ENCODE measurements around the gene RASEF. TPM values are rescaled to one million over a fixed set of nuclear protein-coding genes. Genes with fewer than 3 reads are reported as not detected.

The RASEF gene
- total RNA-seq, 4 donors from 2014 or later = 0.40 to 9.9 (median 0.81) TPM

DNA sequence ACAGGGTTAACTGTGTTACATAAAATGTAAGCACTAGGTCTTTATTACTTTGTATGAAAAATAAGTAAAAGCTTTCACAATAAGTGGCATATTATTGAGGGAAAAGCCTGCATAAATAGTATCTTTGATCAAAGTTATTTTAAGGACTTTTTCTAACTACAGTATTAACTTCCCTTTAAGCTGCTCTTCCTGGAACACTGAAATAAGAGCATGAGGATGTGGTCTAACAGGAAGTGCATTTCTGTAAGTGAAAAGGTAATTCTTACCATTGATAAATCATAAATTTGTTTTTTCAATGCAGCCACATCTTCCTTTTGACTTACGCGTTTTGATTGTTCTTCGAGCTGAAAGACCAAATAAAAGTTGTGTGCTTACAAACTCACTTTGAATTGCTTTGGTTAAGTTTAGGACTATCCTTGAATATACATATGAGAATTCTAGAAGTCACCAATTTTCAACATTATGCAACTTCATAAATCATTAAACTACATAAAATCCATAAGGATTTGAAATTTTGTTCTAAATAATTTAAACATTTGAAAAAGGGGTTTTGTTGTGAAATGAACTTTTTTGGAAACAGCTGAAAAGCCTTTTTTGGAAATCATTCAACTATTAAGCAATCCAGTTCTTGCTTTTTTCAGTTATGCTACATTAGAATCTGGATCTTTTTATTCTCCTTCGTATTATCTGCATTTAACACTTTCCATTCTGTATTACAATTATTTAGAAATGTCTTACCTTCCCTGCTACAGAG lies 50.6 kb downstream of the RASEF start:
- intact Hi-C loops (cut with DNase I; ENCODE audit: low total_unique reads) = no loop called here
- no peak for DNase-seq
- no peak for TF ChIP-seq POLR2A (IDR thresholded peaks at IDR 0.05)
- TF ChIP-seq, protein P1, sequence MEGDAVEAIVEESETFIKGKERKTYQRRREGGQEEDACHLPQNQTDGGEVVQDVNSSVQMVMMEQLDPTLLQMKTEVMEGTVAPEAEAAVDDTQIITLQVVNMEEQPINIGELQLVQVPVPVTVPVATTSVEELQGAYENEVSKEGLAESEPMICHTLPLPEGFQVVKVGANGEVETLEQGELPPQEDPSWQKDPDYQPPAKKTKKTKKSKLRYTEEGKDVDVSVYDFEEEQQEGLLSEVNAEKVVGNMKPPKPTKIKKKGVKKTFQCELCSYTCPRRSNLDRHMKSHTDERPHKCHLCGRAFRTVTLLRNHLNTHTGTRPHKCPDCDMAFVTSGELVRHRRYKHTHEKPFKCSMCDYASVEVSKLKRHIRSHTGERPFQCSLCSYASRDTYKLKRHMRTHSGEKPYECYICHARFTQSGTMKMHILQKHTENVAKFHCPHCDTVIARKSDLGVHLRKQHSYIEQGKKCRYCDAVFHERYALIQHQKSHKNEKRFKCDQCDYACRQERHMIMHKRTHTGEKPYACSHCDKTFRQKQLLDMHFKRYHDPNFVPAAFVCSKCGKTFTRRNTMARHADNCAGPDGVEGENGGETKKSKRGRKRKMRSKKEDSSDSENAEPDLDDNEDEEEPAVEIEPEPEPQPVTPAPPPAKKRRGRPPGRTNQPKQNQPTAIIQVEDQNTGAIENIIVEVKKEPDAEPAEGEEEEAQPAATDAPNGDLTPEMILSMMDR (IDR thresholded peaks at IDR 0.05) = no peak
- Histone ChIP-seq H3K4me1 (no peaks in the 10 kb centered on the region), H3K9me3 (no peaks in the 10 kb centered on the region), H3K36me3 (no peaks in the 10 kb centered on the region), H3K27ac (no peak overlapping the region), H3K27me3 (no peaks in the 10 kb centered on the region), H3K4me3 (no peak overlapping the region)

DNA sequence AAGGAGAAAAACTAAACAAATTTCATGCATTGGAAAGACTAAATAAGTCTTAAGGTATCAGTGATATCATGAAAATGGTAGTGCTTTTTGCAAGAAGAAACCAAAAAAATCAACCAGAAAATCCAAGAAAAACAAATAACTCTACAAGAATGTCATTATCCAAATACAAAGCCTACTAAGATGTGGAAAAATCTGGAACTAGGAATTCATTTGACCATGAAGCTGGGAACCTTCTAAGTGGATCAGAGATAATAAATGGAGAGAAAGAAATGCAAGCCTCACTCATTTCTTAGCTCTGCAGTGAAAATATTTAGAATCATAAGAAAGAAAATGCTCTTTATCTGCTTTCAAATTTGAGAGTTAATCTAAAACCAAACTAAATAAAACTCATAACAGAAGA lies 51.3 kb downstream of the RASEF start:
- no peak overlapping the region for H3K4me3 ChIP-seq
- H3K36me3 ChIP-seq = no peaks in the 10 kb centered on the region
- no peaks in the 10 kb centered on the region for H3K27me3 ChIP-seq
- intact Hi-C loops (cut with DNase I; ENCODE audit: low total_unique reads) = no loop called here
- TF ChIP-seq, protein P1 (IDR thresholded peaks at IDR 0.05) = no peak
- no peak for TF ChIP-seq POLR2A (IDR thresholded peaks at IDR 0.05)
- no peak for DNase-seq
- H3K4me1 ChIP-seq = no peaks in the 10 kb centered on the region
- H3K9me3 ChIP-seq = no peaks in the 10 kb centered on the region
- no peak overlapping the region for H3K27ac ChIP-seq

DNA sequence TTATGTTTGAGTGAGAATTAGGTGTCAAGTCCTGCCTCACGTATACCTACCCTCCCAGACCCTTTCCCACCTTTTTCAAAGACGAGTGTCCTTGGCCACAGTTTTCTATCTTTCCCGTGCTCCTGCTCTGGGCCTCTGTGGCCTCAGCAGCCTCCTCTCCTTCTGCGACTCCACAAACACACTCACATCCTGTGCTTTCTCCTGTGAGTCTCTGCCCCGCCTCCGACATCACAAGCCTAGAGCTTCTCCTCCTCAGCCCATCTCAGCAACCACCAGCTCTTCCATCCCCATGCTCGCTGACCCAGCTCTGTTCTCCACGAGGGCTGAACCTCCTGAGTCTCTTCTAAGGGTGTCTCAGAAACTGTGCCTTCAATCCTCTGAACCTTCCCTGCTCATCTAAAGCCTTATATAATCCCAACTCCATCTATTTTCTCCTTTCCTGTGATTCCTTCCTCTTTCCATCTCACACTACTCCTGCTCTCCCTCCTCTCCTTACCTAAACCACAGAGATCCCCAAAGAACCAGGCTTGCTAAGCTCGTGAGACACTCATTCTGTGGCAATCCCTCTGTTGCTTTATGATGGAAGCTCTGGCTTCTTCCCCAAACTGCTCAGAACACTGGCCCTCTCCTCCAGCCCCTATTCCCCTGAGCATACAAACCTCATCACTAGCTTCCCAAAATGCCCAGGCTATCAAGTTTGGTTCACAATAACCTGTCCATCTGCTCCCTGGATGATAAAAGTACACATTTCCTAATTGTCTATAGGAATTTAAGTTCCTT lies 55.2 kb downstream of the RASEF start:
- TF ChIP-seq POLR2A (IDR thresholded peaks at IDR 0.05) = no peak
- TF ChIP-seq, protein P1 (IDR thresholded peaks at IDR 0.05) = no peak
- H3K36me3 ChIP-seq = no peaks in the 10 kb centered on the region
- no peak overlapping the region for H3K27ac ChIP-seq
- no peaks in the 10 kb centered on the region for H3K9me3 ChIP-seq
- H3K4me3 ChIP-seq = no peak overlapping the region
- no peak for DNase-seq
- intact Hi-C loops (cut with DNase I; ENCODE audit: low total_unique reads) = no loop called here
- no peaks in the 10 kb centered on the region for H3K27me3 ChIP-seq
- no peaks in the 10 kb centered on the region for H3K4me1 ChIP-seq

DNA sequence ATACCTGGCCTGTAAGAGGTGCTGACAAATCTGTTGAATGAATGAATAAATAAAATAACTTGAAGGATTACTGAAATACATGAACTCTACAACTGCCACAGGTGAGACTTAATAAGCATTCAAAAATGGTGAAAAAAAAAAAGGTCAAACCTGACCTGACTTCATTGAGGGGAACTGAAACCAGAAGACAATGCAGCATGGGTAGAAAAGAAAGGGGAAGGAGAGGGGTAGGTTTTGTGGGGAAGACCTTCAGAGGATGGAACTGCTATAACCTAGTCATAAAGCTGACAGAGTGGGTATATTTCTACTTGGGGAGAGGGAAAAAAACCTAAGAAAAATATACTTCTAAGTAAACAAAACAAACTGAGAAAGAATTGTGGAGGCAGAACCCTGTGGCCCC lies 56.6 kb downstream of the RASEF start:
- DNase-seq = no peak
- Histone ChIP-seq H3K4me1 (no peaks in the 10 kb centered on the region), H3K4me3 (no peak overlapping the region), H3K27me3 (no peaks in the 10 kb centered on the region), H3K27ac (no peak overlapping the region), H3K36me3 (no peaks in the 10 kb centered on the region), H3K9me3 (no peaks in the 10 kb centered on the region)
- intact Hi-C loops (cut with DNase I; ENCODE audit: low total_unique reads) = no loop called here
- TF ChIP-seq, protein P1 (IDR thresholded peaks at IDR 0.05) = no peak
- no peak for TF ChIP-seq POLR2A (IDR thresholded peaks at IDR 0.05)

DNA sequence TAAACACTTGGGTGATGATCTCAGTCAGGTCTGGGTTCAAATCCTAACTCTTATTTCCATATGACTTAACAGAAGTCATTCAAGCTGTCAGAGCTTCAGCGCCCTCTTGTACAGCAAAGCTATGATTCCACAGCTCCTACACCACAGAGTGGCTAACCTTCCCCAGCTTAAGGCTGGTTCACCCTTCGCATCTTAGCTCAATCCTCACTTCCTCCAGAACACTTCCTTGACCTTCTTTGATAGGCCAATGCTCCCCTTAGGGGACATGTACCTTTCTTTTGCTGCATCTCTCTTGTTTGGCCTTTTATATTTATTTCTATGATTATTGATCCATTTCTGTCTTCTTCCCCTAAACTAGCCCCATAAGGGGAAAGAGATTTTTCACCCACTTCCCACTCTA lies 57.0 kb downstream of the RASEF start:
- Histone ChIP-seq H3K9me3 (no peaks in the 10 kb centered on the region), H3K27me3 (no peaks in the 10 kb centered on the region), H3K27ac (no peak overlapping the region), H3K4me1 (no peaks in the 10 kb centered on the region), H3K4me3 (no peak overlapping the region), H3K36me3 (no peaks in the 10 kb centered on the region)
- TF ChIP-seq, protein P1 (IDR thresholded peaks at IDR 0.05) = no peak
- TF ChIP-seq POLR2A (IDR thresholded peaks at IDR 0.05) = no peak
- intact Hi-C loops (cut with DNase I; ENCODE audit: low total_unique reads) = no loop called here
- DNase-seq = no peak

Data from uterus (tissue), 4 donors.